ENCODE data around the gene TP53RK. TPM values are rescaled to one million over a fixed set of nuclear protein-coding genes. Genes with fewer than 3 reads are reported as not detected.
A peak's percentile ranks its signal among the peaks of the same experiment; 100 is the strongest.

The TP53RK gene
- total and polyA plus RNA-seq, 2 of the 4 experiments (the other 2 are of a cell fraction): 8.7 to 10.6 TPM

- Histone ChIP-seq H3K23ac (ENCODE audit: low read depth, low read length) (peak overlapping the region; percentile 94), H3K56ac (ENCODE audit: extremely low read depth, insufficient read depth, low read length) (peak overlapping the region; percentile 50; the same call in 1 of the 2 replicates), H3K4me1 (ENCODE audit: control insufficient read depth, insufficient read depth, low read length) (peaks cover 13% of the 10 kb centered on the region), H4K20me1 (ENCODE audit: insufficient read depth, low read length) (peaks cover 17% of the 10 kb centered on the region; the same call in 1 of the 2 replicates), H4K8ac (ENCODE audit: low read depth in 2 of 2, low read length in 2 of 2) (peak overlapping the region; percentile 62 to 97), H2BK120ac (ENCODE audit: low read depth, low read length) (peak overlapping the region; percentile 67), H3K4ac (ENCODE audit: low read depth, low read length) (peak overlapping the region; percentile 87), H2AFZ (replicated peaks; ENCODE audit: low read length, poor library complexity) (peak overlapping the region; percentile 82), H2BK5ac (ENCODE audit: low read depth, low read length, poor library complexity, severe bottlenecking) (peak overlapping the region; percentile 83), H3K9me1 (ENCODE audit: insufficient read depth, low read length) (peaks cover 10% of the 10 kb centered on the region; the same call in 1 of the 2 replicates), H3K9me3 (ENCODE audit: control insufficient read depth, insufficient read depth, low read length) (no peaks in the 10 kb centered on the region), H3K36me3 (ENCODE audit: control insufficient read depth, insufficient read depth, low read length) (peaks cover 9% of the 10 kb centered on the region), H2AK9ac (replicated peaks; ENCODE audit: low read depth, low read length, poor library complexity) (peak overlapping the region; percentile 76), H4K91ac (ENCODE audit: insufficient read depth, low read depth, low read length) (peak overlapping the region; percentile 89), H4K5ac (ENCODE audit: low read depth, low read length) (peak overlapping the region; percentile 86; the same call in 1 of the 2 replicates), H3K27me3 (ENCODE audit: control insufficient read depth, insufficient read depth, low read length) (no peaks in the 10 kb centered on the region), H3K14ac (replicated peaks; ENCODE audit: low read depth, low read length) (peak overlapping the region; percentile 95), H3K18ac (ENCODE audit: low read depth, low read length) (peak overlapping the region; percentile 87), H3K4me3 (ENCODE audit: insufficient read depth, low read depth, low read length) (peak overlapping the region; percentile 71), H2BK20ac (ENCODE audit: low read depth, low read length) (no peak overlapping the region), H3K4me2 (ENCODE audit: low read depth, low read length) (peak overlapping the region; percentile 92), H3K9ac (ENCODE audit: low read depth, low read length) (peak overlapping the region; percentile 68), H3K79me1 (ENCODE audit: low read depth in 1 of 2, low read length in 2 of 2) (peaks cover 30 to 87% of the 10 kb centered on the region in 2 experiments), H2AK5ac (ENCODE audit: low read depth, low read length) (peak overlapping the region; percentile 87; the same call in 1 of the 2 replicates), H2BK15ac (ENCODE audit: low read depth, low read length) (no peak overlapping the region; the same call in 2 of the 3 replicates), H3K27ac (ENCODE audit: insufficient read depth, low read length) (peak overlapping the region; percentile 60)
- peak; percentile 89 for ATAC-seq (ENCODE audit: low read depth)
- dilution Hi-C loops (cut with HindIII; ENCODE audit: low sequenced_read_pairs, unreplicated experiment): no loop called here
- ChIA-PET CTCF (no interaction called here), POLR2A (ENCODE audit: unreplicated experiment) (no interaction called here)
- no TSS peak for BruUV-seq (replicated peaks)
- 0% methylated on average over 2 of the region's 23 CpGs; no CpG with 5 or more reads in 1 of the 2 experiments for WGBS, 2 experiments (ENCODE audit: extremely low coverage in 2 of 2, insufficient read length in 1 of 2)
- intact Hi-C loops (cut with micrococcal nuclease): loop anchor here (5.0 kb wide), 1 partner anchor 127 kb away; no protein-coding TSS in a partner anchor
- in situ Hi-C loops (cut with MboI; ENCODE audit: low sequenced_read_pairs): loop anchor here (5.0 kb wide), 1 partner anchor 162 kb away; no protein-coding TSS in a partner anchor
- DNase-seq: peak; percentile 80
- TF ChIP-seq, protein P1, sequence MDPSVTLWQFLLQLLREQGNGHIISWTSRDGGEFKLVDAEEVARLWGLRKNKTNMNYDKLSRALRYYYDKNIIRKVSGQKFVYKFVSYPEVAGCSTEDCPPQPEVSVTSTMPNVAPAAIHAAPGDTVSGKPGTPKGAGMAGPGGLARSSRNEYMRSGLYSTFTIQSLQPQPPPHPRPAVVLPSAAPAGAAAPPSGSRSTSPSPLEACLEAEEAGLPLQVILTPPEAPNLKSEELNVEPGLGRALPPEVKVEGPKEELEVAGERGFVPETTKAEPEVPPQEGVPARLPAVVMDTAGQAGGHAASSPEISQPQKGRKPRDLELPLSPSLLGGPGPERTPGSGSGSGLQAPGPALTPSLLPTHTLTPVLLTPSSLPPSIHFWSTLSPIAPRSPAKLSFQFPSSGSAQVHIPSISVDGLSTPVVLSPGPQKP (IDR thresholded peaks at IDR 0.05; ENCODE audit: borderline replicate concordance, low read depth, low read length): no peak
- TF ChIP-seq CHD1 (IDR thresholded peaks at IDR 0.05; ENCODE audit: low read depth, low read length) (no peak), NFE2L2 (IDR thresholded peaks at IDR 0.05; ENCODE audit: low read depth, low read length) (no peak), MAZ (IDR thresholded peaks at IDR 0.05; ENCODE audit: borderline replicate concordance, low read depth, low read length) (no peak), CEBPB (IDR thresholded peaks at IDR 0.05; ENCODE audit: low read depth, low read length) (no peak), RFX5 (IDR thresholded peaks at IDR 0.05; ENCODE audit: low read depth, low read length) (no peak), RAD21 (IDR thresholded peaks at IDR 0.05; ENCODE audit: low read length) (no peak), MAFK (IDR thresholded peaks at IDR 0.05; ENCODE audit: low read depth, low read length) (no peak), SMC3 (IDR thresholded peaks at IDR 0.05; ENCODE audit: low read depth, low read length) (no peak), BHLHE40 (IDR thresholded peaks at IDR 0.05; ENCODE audit: low read depth, low read length) (no peak), FOS (IDR thresholded peaks at IDR 0.05; ENCODE audit: low read depth, low read length) (no peak), RCOR1 (IDR thresholded peaks at IDR 0.05; ENCODE audit: insufficient replicate concordance, low read length) (no peak)
- TF ChIP-seq, protein P2, sequence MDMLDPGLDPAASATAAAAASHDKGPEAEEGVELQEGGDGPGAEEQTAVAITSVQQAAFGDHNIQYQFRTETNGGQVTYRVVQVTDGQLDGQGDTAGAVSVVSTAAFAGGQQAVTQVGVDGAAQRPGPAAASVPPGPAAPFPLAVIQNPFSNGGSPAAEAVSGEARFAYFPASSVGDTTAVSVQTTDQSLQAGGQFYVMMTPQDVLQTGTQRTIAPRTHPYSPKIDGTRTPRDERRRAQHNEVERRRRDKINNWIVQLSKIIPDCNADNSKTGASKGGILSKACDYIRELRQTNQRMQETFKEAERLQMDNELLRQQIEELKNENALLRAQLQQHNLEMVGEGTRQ (IDR thresholded peaks at IDR 0.05; ENCODE audit: low read depth, low read length): peak; percentile 88
These were observed 5.1 kb downstream of the TP53RK start for GRCh38 chr20:46683939-46684750.

Measured in IMR-90 (cell line).